Measurements from ENCODE around the gene BCAR3.

Gene BCAR3

GRCh38 chr1:93681101-93681988, at the start of gene BCAR3:
Gene BCAR3, minus strand, starts transcription at chr1:93681837. Its CDS starts 6,907 bp downstream, at chr1:93674930.
- peak; percentile 72 for DNase-seq

GRCh38 chr1:93730621-93731020, 49.0 kb upstream of the BCAR3 start:
- DNase-seq = no peak

GRCh38 chr1:93729906-93730305, 48.3 kb upstream of the BCAR3 start:
- no peak for DNase-seq

GRCh38 chr1:93729502-93729901, 47.9 kb upstream of the BCAR3 start:
- DNase-seq = no peak

GRCh38 chr1:93728480-93729131, 47.0 kb upstream of the BCAR3 start:
- DNase-seq = no peak

GRCh38 chr1:93723733-93724270, 42.2 kb upstream of the BCAR3 start:
- no peak for DNase-seq

- DNase-seq = no peak
These were observed 41.5 kb upstream of the BCAR3 start for GRCh38 chr1:93723110-93723509.

GRCh38 chr1:93722081-93723031, 40.7 kb upstream of the BCAR3 start:
- no peak for DNase-seq

GRCh38 chr1:93720956-93721626, 39.5 kb upstream of the BCAR3 start:
- DNase-seq = no peak

GRCh38 chr1:93717640-93718039, 36.0 kb upstream of the BCAR3 start:
- no peak for DNase-seq

- no peak for DNase-seq
These were observed 35.3 kb upstream of the BCAR3 start for GRCh38 chr1:93716941-93717368.

- DNase-seq = no peak
These were observed 34.5 kb upstream of the BCAR3 start for GRCh38 chr1:93716163-93716562.

GRCh38 chr1:93715529-93716126, 34.0 kb upstream of the BCAR3 start:
- peak; percentile 65 for DNase-seq

GRCh38 chr1:93714356-93714755, 32.7 kb upstream of the BCAR3 start:
- DNase-seq = no peak

- no peak for DNase-seq
These were observed 31.7 kb upstream of the BCAR3 start for GRCh38 chr1:93713341-93713740.

GRCh38 chr1:93712741-93713140, 31.1 kb upstream of the BCAR3 start:
- DNase-seq = no peak

- DNase-seq = no peak
These were observed 29.1 kb upstream of the BCAR3 start for GRCh38 chr1:93710499-93711453.

- no peak for DNase-seq
These were observed 27.3 kb upstream of the BCAR3 start for GRCh38 chr1:93708734-93709481.

- peak; percentile 69 for DNase-seq
These were observed 26.3 kb upstream of the BCAR3 start for GRCh38 chr1:93707956-93708355.
